Lower leg skin (tissue), 3 donors: ENCODE results near the gene FAM151B.

Experiments used
- CTCF ChIP-seq, 3 donors: fragments of 450-650 bp; IDR thresholded peaks; one replicate each; pipeline ENCODE4 v1.5.1; 2016; ENCODE audit warnings: antibody characterized with exemption in 3 of 3, mild to moderate bottlenecking in 3 of 3, moderate library complexity in 2 of 3
- POLR2A ChIP-seq, 2 donors: fragments of 450-650 bp; IDR thresholded peaks; one replicate each; pipeline ENCODE4 v1.6.1; 2016 to 2017; ENCODE audit warnings: antibody characterized with exemption in 2 of 2, mild to moderate bottlenecking in 1 of 2, moderate library complexity in 1 of 2

- TF ChIP-seq CTCF (IDR thresholded peaks at IDR 0.05) (no peak), POLR2A (IDR thresholded peaks at IDR 0.05) (no peak)
Measured at GRCh38 chr5:80439213-80439612, 48.7 kb upstream of the FAM151B start.
